Coronary artery (tissue), 2 donors: ENCODE data around the gene ZGPAT.

ENCODE experiments used
- DNase-seq: peaks from one replicate; pipeline ENCODE4 v3.0.0-alpha.2; 2017; ENCODE audit warnings: low spot score
- H3K27ac ChIP-seq, 2 donors: fragments of 200-600 bp; sonication (generic); one replicate each; pipeline ENCODE4 v1.5.1; 2016 to 2019
- H3K4me3 ChIP-seq: fragments of 200-600 bp; sonication (generic); 2 replicates; pipeline ENCODE4 v1.5.1; 2016; ENCODE audit warnings: mild to moderate bottlenecking, moderate library complexity
- TF ChIP-seq, protein P1 (sequence below): fragments of 200-600 bp; sonication (generic); IDR thresholded peaks from one replicate; pipeline ENCODE4 v1.5.1; 2019; ENCODE audit warnings: antibody characterized with exemption

The ZGPAT gene

GRCh38 chr20:63701329-63702035 is 6.4 kb upstream of the ZGPAT start:
- H3K27ac ChIP-seq: no peak overlapping the region
- peak; percentile 73 for DNase-seq
- TF ChIP-seq, protein P1, sequence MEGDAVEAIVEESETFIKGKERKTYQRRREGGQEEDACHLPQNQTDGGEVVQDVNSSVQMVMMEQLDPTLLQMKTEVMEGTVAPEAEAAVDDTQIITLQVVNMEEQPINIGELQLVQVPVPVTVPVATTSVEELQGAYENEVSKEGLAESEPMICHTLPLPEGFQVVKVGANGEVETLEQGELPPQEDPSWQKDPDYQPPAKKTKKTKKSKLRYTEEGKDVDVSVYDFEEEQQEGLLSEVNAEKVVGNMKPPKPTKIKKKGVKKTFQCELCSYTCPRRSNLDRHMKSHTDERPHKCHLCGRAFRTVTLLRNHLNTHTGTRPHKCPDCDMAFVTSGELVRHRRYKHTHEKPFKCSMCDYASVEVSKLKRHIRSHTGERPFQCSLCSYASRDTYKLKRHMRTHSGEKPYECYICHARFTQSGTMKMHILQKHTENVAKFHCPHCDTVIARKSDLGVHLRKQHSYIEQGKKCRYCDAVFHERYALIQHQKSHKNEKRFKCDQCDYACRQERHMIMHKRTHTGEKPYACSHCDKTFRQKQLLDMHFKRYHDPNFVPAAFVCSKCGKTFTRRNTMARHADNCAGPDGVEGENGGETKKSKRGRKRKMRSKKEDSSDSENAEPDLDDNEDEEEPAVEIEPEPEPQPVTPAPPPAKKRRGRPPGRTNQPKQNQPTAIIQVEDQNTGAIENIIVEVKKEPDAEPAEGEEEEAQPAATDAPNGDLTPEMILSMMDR: no peak
- H3K4me3 ChIP-seq: no peak overlapping the region

- Histone ChIP-seq H3K4me3 (no peak overlapping the region), H3K27ac (no peak overlapping the region)
- TF ChIP-seq, protein P1: no peak
- peak; percentile 65 for DNase-seq
These were observed 5.7 kb upstream of the ZGPAT start for GRCh38 chr20:63702036-63702665.

- TF ChIP-seq, protein P1: no peak
- peak; percentile 68 for DNase-seq
These were observed 4.9 kb upstream of the ZGPAT start for GRCh38 chr20:63702751-63703470.

DNA sequence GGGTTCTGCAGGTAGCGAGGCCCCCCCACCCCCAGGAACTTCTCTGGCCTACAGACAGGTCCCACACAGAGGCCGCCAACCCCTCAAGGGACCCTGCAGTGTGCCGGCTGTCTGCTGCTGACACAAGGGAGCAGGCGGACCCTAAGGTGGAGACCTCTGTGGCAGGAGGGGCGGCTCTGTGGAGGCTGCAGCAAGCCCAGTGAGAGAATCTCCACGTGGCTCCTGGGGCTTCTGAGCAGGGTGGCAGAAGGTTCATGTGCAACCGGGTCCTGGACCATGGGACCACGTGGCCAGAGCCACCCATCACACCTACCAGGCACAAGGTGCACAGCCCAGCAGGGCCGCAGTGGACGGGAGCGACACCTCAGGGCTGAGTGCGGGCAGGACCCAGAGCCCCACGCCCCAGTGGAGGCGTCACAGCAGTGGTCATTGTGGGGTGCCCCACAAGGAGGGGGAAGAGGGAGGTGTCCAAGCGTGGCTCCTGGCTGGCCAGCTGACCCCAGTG is 4.3 kb upstream of the ZGPAT start:
- TF ChIP-seq, protein P1: no peak
- Histone ChIP-seq H3K27ac (no peak overlapping the region), H3K4me3 (no peak overlapping the region)
- DNase-seq: peak; percentile 73

More at GRCh38 chr20:63702751-63703470, 4.9 kb upstream of the ZGPAT start:
- no peak overlapping the region for H3K4me3 ChIP-seq
- no peak overlapping the region for H3K27ac ChIP-seq

DNA sequence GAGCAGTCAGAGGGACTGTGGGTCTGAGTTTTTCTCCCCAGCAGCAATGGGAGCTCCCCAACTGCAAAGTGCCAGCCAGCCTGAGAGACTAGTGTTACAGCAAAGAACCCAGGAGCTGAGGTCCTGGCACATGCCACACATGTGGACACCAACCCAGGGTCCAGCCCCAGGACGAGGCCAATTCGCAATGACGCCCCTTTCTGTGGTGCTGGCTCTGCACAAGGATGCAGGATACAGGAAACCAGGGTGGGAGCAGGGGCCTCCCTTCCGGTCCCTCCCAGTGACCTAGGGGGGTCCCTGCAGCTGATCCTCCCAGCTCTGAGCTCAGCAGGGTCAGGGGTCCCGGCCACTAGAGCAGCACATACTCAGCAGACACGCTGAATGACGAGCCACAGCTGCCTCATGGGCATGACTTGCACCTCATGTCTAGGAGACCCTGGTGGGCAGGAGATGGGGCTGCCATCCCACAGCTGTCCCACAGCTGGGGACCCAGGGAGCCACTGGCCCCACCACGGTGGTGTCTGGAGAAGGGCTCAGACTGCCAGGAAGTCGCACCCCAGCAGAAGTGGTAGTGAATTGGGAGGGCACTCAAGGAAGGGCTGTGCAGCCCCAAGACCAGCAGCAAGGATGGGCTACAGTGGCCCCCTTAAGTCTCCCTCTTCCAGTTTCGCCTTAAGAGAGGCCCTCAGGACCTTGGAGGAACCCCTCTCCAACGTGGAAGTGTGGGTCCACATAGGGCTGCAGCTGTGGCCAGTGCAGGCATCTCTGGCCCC is 3.7 kb upstream of the ZGPAT start:
- peak; percentile 62 for DNase-seq
- TF ChIP-seq, protein P1: no peak
- Histone ChIP-seq H3K4me3 (no peak overlapping the region), H3K27ac (no peak overlapping the region)

- TF ChIP-seq, protein P1: no peak
- peak; percentile 72 for DNase-seq
These were observed 3.1 kb upstream of the ZGPAT start for GRCh38 chr20:63704749-63705117.

More at GRCh38 chr20:63704749-63705117, 3.1 kb upstream of the ZGPAT start:
- Histone ChIP-seq H3K27ac (no peak overlapping the region), H3K4me3 (no peak overlapping the region)
